ENCODE measurements around the gene EPS8L2.

The EPS8L2 gene

DNA sequence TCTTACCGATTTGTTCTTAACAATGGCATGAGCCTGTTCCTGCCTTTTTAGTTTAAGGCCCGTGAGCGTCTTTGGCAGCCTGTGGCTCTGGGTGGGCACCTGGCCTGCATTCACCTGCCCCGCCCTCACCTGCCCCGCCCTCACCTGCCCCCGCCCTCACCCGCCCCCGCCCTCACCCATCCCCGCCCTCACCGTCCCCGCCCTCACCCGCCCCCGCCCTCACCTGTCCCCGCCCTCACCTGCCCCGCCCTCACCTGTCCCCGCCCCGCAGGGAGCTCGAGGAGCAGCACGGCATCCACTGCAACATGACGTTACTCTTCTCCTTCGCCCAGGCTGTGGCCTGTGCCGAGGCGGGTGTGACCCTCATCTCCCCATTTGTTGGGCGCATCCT, 57.0 kb downstream of the EPS8L2 start:
- DNase-seq = no peak

GRCh38 chr11:763549-764321, 57.7 kb downstream of the EPS8L2 start:
- DNase-seq = no peak

DNA sequence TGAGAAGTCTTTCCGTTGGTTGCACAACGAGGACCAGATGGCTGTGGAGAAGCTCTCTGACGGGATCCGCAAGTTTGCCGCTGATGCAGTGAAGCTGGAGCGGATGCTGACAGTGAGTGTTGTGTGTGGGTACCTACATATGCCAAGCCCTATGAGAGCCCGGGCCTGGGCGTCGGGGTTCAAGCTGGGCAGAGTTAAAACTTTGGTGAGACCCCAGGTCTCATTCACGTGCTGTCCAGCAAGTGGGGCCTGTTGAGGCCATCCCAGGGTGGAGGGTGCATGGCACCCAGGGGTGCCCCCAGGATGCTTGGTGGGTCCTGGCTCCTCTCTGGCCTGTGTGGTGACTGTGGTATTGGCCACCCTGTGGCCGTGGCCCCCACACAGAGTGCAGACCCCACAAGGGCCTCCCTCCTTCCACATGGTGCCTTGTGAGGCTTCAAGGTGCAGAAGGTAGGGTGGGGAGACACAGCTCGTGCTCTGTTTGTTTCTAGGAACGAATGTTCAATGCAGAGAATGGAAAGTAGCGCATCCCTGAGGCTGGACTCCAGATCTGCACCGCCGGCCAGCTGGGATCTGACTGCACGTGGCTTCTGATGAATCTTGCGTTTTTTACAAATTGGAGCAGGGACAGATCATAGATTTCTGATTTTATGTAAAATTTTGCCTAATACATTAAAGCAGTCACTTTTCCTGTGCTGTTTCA, 58.4 kb downstream of the EPS8L2 start:
- DNase-seq = no peak

DNA sequence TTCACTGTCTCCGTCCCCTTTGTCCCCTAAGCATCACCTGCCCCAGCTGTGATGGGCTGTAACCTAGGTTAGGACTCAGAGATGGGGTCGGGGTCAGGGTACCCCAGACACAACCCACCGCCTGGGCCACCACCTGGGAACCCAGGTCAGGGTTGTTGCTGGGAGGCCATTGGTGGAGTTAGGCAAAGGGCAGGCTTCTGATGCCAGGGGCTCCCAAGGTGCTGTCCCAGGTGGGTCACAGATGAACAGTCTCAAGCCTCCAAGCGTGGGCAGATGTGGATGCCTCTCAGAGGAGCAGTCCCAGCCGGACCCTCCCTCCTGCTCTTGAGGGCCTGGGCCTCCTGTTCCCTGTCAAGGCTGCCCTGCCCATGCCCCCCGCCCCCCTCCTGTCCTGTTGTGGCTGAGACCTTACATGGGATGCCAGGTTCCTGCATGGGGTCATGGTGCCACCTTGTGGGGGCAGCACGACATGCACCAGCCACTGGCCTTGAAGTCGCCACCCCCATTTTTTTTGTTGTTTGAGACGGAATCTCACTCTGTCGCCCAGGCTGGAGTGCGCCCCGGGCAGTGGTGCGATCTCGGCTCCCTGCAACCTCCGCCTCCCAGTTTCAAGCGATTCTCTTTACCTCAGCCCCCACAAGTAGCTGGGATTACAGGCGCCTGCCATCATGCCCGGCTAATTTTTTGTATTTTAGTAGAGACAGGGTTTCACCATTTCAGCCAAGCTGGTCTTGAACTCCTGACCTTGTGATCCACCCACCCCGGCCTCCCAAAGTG, 59.2 kb downstream of the EPS8L2 start:
- peak; percentile 75 to 77 for DNase-seq

DNA sequence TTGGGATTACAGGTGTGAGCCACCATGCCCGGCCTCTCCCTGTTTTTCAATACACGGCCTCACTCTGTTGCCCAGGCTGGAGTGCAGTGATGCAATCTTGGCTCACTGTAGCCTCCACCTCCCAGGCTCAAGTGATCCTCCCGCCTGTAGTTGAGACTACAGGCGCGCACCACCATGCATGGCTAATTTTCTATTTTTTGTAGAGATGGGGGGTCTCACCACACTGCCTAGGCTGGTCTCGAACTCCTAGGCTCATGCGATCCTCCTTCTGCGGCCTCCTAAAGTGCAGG, 59.7 kb downstream of the EPS8L2 start:
- DNase-seq = no peak

GRCh38 chr11:766106-766935, 60.3 kb downstream of the EPS8L2 start:
- DNase-seq = no peak

- no peak for DNase-seq
These were observed 60.8 kb downstream of the EPS8L2 start for GRCh38 chr11:766936-767210.

- no peak for DNase-seq
These were observed 61.2 kb downstream of the EPS8L2 start for GRCh38 chr11:767238-767637.

DNA sequence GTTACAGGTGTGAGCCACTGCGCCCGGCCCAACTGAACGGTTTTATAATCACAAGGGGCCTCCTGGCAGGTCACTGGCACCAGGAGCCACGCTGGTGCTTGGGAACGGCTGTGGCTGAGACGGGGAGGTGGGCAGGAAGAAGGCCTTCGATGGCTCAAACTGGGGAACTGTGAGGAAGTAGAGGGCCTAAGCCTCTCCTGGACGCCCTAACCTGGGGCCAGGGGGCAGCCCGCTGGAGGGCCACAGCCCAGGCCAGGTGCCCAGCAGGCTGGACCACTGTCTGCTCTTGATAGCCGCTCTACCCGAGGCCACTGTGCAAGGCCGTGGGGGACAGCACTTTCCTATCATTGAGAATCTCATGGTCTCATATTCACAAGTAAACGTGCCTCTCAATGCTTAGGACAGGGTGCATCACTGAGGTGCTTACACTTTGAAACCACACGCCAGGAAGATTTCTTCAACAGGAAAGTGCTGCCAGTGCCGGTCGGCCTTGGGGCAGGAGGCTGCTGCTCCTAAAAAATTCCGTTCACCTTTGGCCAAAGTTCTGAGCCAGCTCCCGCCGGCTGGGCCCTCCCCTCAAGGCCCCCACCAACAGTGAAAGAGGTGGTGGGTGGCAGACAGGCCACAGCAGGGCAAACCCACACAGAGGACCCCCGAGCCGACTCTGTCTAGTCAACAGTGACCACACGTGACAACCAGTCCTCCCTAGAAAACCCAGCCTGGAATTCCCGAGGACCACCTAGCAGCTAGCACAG, 64.0 kb downstream of the EPS8L2 start:
- DNase-seq = no peak

GRCh38 chr11:770642-771616, 64.9 kb downstream of the EPS8L2 start:
- no peak for DNase-seq

DNA sequence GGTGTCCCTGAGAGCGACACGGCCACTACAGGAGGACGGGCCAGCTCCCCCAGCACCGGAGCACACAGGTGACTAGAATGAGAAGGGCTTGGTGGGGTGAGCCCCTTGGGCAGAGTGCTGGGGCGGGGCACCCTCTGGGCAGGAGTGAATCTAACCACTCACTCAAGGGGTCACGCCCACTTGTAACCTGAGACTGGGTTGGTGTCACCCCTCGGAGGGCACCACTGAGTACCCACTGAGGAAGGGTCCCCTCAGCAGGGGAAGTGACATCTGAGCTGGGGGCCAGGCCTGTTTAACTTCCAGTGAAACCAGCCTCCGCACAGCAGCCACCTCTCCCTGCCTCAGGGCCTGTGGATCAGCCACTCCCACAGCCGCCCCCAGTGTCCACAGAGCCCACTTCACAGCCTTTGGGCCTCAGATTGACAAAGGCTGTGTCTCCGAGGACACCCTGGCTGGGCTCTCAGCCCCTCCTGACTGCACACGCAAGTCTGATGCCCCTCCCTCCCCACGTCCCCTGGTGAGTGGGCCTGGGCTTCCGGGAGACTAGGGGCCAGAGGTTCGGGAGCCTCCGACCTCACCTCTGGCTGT, 65.7 kb downstream of the EPS8L2 start:
- DNase-seq = no peak

GRCh38 chr11:772429-773390, 66.7 kb downstream of the EPS8L2 start:
- no peak for DNase-seq

DNA sequence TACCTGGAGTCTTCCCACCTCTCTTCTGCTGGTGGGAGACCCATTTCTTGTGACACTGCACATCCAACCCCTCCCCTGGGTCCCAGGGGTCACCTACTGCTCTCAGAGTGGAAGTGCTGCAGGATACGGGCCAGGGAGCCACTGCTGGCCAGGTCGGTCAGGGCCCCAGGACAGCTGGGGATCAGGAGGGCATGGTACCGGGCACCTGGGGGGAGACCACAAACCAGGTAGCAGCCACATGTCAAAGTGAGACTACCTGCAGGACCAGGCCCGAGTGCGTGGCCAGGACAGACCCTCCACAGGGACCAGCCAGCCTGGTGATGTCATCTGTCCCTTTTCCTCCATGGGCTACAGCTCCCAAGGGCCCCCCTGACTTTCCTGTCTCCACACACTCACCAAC, 67.4 kb downstream of the EPS8L2 start:
- DNase-seq = no peak

DNA sequence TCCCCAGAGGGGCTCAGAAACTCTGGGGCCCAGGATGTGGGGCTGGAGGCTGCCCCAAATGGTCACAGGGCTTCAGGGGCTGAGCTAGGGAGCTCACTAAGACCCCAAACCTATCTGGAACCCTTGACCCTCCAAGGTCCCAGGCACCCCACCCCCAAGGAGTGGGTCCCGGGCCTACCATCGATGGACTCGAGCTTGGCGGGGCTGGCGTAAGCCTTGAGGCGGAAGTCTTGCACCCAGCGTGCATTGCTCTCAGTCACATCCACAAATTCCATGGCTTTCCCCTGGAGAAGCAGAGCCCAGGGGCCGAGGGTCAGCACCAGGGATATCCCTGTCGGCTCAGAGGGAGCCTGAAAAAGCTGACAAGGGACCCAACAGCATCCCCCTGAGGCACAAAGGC, 67.8 kb downstream of the EPS8L2 start:
- no peak for DNase-seq

DNA sequence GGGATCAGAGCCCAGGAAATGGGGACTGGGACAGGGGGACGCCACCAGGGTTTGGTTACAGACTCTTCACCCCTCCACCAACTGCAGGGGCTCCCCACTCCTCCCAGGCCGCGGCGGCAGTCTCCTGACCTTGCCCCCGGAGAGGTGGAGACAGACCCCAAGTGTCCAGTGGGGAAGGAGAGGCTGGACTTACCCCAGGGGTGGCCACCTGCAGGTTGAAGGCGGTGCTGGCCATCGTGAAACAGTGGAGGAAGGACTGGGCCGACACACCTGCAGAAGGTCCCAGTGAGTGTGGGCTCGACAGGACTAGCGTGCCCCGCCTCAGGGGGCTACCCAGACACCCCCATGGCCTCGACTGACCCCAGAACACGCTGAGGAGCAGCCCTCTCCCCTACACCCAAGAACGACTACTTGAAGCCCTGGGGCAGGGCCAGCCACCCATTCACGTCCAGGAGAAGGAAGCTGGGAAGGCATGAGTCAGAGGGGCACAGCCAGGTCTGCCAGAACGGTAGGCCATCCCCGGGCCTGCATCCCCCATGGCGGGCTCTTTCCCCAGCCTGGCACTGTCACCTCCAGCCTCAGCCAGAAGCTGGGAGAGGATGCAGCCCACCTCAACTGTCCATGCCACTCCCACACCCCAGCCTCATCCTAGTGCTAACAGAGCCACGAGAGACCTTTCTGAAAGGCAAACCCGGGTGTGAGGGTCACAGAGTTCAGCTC, 69.0 kb downstream of the EPS8L2 start:
- no peak for DNase-seq

DNA sequence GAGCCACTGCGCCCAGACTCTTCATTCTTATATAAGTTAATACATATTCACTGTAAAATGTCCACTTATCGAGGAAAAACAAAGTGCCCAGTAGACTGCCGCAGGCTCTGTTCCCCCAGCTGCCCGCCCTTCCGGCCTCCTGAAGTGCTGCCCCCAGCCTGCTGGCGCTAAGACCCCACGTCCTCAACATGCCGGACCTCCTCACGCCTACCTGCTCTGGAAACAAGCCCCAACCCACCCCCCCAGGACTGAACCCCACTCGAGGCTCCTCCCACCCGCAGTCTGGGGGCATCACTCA, 70.2 kb downstream of the EPS8L2 start:
- DNase-seq = no peak

DNA sequence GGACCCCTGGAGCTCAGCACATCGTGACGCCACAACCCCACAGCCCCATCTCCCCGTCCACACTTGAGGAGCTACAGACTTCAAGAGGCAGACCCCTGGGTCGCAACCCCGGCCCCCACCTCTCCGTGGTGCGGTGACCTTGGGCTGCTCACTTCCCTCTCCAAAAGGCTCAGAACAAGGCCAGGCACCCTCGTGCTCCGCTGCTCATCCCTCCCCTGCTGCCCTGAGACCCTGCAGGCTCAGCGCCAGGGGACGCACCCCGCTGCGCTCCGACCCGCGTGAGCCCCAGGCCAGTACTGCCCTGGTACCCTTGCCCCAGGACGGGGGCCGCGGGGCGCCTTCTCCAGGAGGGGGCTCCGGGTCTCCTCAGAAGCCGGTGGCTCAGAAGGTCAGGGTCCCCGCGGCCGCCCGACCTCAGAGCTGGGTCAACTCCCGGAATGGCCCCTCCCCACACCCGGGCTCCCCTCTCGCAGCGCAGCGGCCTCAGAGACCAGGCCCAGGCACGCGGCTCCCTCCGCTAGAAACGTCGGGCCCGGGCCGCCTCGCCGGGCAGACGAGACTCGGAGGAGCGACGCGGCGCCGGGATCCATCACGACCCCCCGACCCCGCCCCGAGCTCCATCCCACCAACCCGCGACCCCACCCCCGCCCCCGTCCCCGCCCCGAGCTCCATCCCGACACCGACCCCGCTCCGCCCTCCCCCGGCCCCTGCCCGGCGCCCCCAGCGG, 70.7 kb downstream of the EPS8L2 start:
- DNase-seq = peak in 1 of 2 donors; percentile 11

Measured in CD4-positive, alpha-beta T cell treated with Interleukin-1 beta for 1 hour (primary cell).